Measurements from ENCODE around the gene MCRIP1.

DNA sequence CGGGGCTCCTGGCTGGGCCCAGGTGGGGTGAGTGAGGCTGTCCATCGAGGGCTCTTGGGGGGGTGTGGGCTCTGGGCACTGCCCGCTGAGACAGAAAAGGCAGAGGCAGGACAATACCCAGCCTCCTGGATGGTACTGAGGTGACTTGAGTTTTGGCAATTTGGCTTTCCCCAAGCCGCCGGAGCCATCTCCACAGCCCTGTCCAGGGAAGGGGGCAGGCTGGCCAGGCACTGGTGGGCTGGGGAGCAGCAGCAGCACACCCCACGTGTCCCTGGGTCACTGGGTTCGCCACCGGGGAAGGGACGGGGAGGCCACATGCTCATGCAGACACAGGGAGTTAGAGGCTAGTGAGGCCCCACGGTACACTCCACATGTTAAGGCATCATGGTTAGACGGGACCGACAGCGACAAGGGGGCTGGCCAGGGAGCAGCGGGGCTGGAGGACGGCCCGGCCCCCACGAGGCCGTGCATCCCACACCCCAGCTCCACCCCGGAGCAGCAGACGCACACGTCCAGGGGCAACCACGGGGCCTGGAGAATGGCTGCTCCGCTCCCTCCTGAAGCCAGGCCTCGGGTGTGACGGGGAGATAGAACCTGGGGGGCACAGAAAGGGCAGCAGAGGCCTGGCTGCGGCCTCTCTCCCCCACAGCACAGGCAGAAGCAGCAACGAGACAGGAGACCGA is 35.0 kb upstream of the MCRIP1 start:
- TF ChIP-seq, protein P1, sequence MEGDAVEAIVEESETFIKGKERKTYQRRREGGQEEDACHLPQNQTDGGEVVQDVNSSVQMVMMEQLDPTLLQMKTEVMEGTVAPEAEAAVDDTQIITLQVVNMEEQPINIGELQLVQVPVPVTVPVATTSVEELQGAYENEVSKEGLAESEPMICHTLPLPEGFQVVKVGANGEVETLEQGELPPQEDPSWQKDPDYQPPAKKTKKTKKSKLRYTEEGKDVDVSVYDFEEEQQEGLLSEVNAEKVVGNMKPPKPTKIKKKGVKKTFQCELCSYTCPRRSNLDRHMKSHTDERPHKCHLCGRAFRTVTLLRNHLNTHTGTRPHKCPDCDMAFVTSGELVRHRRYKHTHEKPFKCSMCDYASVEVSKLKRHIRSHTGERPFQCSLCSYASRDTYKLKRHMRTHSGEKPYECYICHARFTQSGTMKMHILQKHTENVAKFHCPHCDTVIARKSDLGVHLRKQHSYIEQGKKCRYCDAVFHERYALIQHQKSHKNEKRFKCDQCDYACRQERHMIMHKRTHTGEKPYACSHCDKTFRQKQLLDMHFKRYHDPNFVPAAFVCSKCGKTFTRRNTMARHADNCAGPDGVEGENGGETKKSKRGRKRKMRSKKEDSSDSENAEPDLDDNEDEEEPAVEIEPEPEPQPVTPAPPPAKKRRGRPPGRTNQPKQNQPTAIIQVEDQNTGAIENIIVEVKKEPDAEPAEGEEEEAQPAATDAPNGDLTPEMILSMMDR (conservative IDR thresholded peaks at IDR 0.05; ENCODE audit: low read depth, low read length), result no peak
- no peak for TF ChIP-seq MXI1 (IDR thresholded peaks at IDR 0.05; ENCODE audit: borderline replicate concordance, low read depth, low read length)
- TF ChIP-seq MAZ (IDR thresholded peaks at IDR 0.05; ENCODE audit: borderline replicate concordance, low read depth, low read length), result no peak
- TF ChIP-seq POLR2A (IDR thresholded peaks at IDR 0.05; ENCODE audit: low read depth, low read length), result peak; percentile 40
- no peak for TF ChIP-seq CHD1 (IDR thresholded peaks at IDR 0.05; ENCODE audit: low read depth, low read length)
- TF ChIP-seq, protein P2, sequence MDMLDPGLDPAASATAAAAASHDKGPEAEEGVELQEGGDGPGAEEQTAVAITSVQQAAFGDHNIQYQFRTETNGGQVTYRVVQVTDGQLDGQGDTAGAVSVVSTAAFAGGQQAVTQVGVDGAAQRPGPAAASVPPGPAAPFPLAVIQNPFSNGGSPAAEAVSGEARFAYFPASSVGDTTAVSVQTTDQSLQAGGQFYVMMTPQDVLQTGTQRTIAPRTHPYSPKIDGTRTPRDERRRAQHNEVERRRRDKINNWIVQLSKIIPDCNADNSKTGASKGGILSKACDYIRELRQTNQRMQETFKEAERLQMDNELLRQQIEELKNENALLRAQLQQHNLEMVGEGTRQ (IDR thresholded peaks at IDR 0.05; ENCODE audit: low read depth, low read length), result no peak
- TF ChIP-seq RAD21 (IDR thresholded peaks at IDR 0.05; ENCODE audit: low read length), result no peak
- no peak for TF ChIP-seq RFX5 (IDR thresholded peaks at IDR 0.05; ENCODE audit: low read depth, low read length)
- TF ChIP-seq CEBPB (IDR thresholded peaks at IDR 0.05; ENCODE audit: low read depth, low read length), result no peak
- TF ChIP-seq FOS (IDR thresholded peaks at IDR 0.05; ENCODE audit: low read depth, low read length), result no peak
- no peak for TF ChIP-seq BHLHE40 (IDR thresholded peaks at IDR 0.05; ENCODE audit: low read depth, low read length)
- TF ChIP-seq MAFK (IDR thresholded peaks at IDR 0.05; ENCODE audit: low read depth, low read length), result no peak
